Dermis blood vessel endothelial cell (primary cell): ENCODE measurements around the gene TSFM. TPM values are rescaled to one million over a fixed set of nuclear protein-coding genes. Genes with fewer than 3 reads are reported as not detected.

Experiments used
- DNase-seq: peaks from one replicate; pipeline ENCODE4 v3.0.0; 2010
- total RNA-seq: library from RNA; depleted of rRNA; stranded (reverse); fragments of >200 nt; gene quantifications from 2 replicates; pipeline ENCODE4 v1.2.3, GENCODE V29; 2014

TSFM gene
- total RNA-seq, 1 donor from 2014 or later: 23.0 TPM

GRCh38 chr12:57780284-57780897 lies 2.2 kb upstream of the TSFM start:
- DNase-seq: no peak

- no peak for DNase-seq
Measured at GRCh38 chr12:57781244-57781643, 1.3 kb upstream of the TSFM start.

- DNase-seq: no peak
Measured at GRCh38 chr12:57781801-57782200, 786 bp upstream of the TSFM start.

- DNase-seq: no peak
Measured at GRCh38 chr12:57782243-57782607, 362 bp upstream of the TSFM start.

- DNase-seq: no peak
Measured at GRCh38 chr12:57783466-57783801, 847 bp downstream of the TSFM start.

GRCh38 chr12:57783861-57784260 lies 1.3 kb downstream of the TSFM start:
- DNase-seq: no peak

GRCh38 chr12:57793920-57794319 lies 11.3 kb downstream of the TSFM start:
- peak; percentile 19 for DNase-seq

- no peak for DNase-seq
Measured at GRCh38 chr12:57795354-57795753, 12.8 kb downstream of the TSFM start.

- DNase-seq: no peak
Measured at GRCh38 chr12:57796996-57797395, 14.4 kb downstream of the TSFM start.

- no peak for DNase-seq
Measured at GRCh38 chr12:57797933-57798332, 15.3 kb downstream of the TSFM start.

- no peak for DNase-seq
Measured at GRCh38 chr12:57800965-57801364, 18.4 kb downstream of the TSFM start.

GRCh38 chr12:57802607-57803006 lies 20.0 kb downstream of the TSFM start:
- no peak for DNase-seq

GRCh38 chr12:57803319-57803893 lies 20.8 kb downstream of the TSFM start:
- peak; percentile 72 for DNase-seq

- no peak for DNase-seq
Measured at GRCh38 chr12:57806677-57807076, 24.1 kb downstream of the TSFM start.

- DNase-seq: no peak
Measured at GRCh38 chr12:57807285-57807684, 24.7 kb downstream of the TSFM start.

GRCh38 chr12:57808351-57808750 lies 25.8 kb downstream of the TSFM start:
- DNase-seq: no peak

- no peak for DNase-seq
Measured at GRCh38 chr12:57809425-57809824, 26.8 kb downstream of the TSFM start.

GRCh38 chr12:57810450-57810849 lies 27.9 kb downstream of the TSFM start:
- DNase-seq: peak; percentile 36

GRCh38 chr12:57811028-57811755 lies 28.6 kb downstream of the TSFM start:
- no peak for DNase-seq

- DNase-seq: no peak
Measured at GRCh38 chr12:57813111-57813970, 30.8 kb downstream of the TSFM start.

- DNase-seq: no peak
Measured at GRCh38 chr12:57813971-57814772, 31.6 kb downstream of the TSFM start.

- DNase-seq: no peak
Measured at GRCh38 chr12:57815177-57816000, 32.8 kb downstream of the TSFM start.
